Osteocyte (in vitro differentiated cells): Measurements from ENCODE around the gene KCTD12. TPM values are rescaled to one million over a fixed set of nuclear protein-coding genes. Genes with fewer than 3 reads are reported as not detected.

ENCODE experiments used
- DNase-seq: peaks from one replicate; pipeline ENCODE4 v3.0.0; 2021; ENCODE audit warnings: mixed read lengths; ENCODE audit not compliant: unreplicated experiment; ENCODE audit errors: extremely low spot score
- H3K27ac Mint-ChIP-seq: one replicate; pipeline ENCODE4 v1.8.0; 2021; ENCODE audit warnings: mild to moderate bottlenecking, mixed read lengths; ENCODE audit not compliant: unreplicated experiment
- H3K27me3 Mint-ChIP-seq: one replicate; pipeline ENCODE4 v1.8.0; 2021; ENCODE audit warnings: mixed read lengths; ENCODE audit not compliant: unreplicated experiment
- H3K36me3 Mint-ChIP-seq: one replicate; pipeline ENCODE4 v1.8.0; 2021; ENCODE audit warnings: mixed read lengths; ENCODE audit not compliant: unreplicated experiment
- H3K4me1 Mint-ChIP-seq: one replicate; pipeline ENCODE4 v1.8.0; 2021; ENCODE audit warnings: mixed read lengths; ENCODE audit not compliant: unreplicated experiment
- H3K4me3 Mint-ChIP-seq: one replicate; pipeline ENCODE4 v1.8.0; 2021; ENCODE audit warnings: mild to moderate bottlenecking, moderate library complexity, mixed read lengths; ENCODE audit not compliant: unreplicated experiment
- H3K9me3 Mint-ChIP-seq: one replicate; pipeline ENCODE4 v1.8.0; 2021; ENCODE audit warnings: mixed read lengths; ENCODE audit not compliant: unreplicated experiment
- CTCF ChIP-seq: fragments of 200-600 bp; sonication (generic); IDR thresholded peaks from 2 replicates; pipeline ENCODE4 v1.5.0; 2021; ENCODE audit warnings: antibody characterized with exemption, mild to moderate bottlenecking, moderate library complexity
- total RNA-seq: library from RNA; stranded (reverse); gene quantifications from 2 replicates; pipeline ENCODE4 v1.2.1, GENCODE V29; 2021

The KCTD12 gene
- total RNA-seq, 1 donor from 2014 or later, result 36.3 TPM

DNA sequence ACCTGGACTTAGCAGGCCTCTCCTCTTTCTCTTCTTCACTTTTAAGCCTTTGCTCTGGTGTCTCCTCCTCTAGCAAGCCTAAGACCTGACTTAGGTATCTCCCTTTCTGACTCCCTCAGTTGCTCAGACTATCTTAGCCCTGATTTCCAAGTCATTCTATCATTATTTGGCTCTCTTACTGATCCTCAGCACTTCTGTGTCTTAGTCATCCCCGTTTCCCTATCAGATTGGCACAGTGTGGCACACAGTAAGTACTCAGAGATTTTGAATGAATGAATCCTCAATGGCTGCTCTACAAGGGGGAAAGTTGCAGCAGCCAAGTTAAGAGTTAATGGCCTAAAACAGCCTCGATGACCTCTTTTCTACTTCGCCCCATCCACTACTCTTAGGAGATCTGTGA, 8.2 kb downstream of the KCTD12 start:
- Mint-ChIP-seq H3K4me1 (peaks cover 5% of the 10 kb centered on the region), H3K36me3 (peaks cover 3% of the 10 kb centered on the region), H3K27me3 (peaks cover 45% of the 10 kb centered on the region), H3K4me3 (no peak overlapping the region), H3K27ac (no peak overlapping the region), H3K9me3 (no peaks in the 10 kb centered on the region)
- DNase-seq, result no peak
- no peak for TF ChIP-seq CTCF

DNA sequence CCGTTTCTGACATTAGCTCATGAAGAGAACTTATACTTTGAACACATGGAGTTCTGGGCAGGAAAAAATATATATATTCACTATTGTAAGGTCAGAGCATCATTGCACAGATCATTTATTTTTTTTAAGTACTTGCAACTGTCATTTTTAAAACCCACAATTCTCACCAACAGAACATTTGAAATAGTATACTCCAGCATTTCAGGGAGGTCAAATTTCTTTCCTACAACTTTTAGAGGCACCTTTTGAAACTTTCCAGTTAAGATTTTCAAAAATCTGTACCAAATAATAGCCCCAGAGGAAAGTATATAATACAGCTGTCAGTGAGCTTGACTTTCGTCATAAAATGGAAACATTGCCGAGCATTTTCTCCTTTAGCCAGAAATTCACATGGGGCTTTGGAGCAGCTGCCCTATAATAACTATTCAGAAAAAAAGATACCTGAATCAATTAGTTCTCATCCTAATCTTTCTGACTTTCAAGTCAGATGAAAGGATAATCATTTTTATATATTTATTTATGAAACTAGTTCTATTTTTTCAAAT, 10.9 kb downstream of the KCTD12 start:
- peaks cover 5% of the 10 kb centered on the region for H3K4me1 Mint-ChIP-seq
- H3K27ac Mint-ChIP-seq, result peak overlapping the region; percentile 42
- TF ChIP-seq CTCF, result no peak
- H3K4me3 Mint-ChIP-seq, result no peak overlapping the region
- DNase-seq, result no peak
- H3K36me3 Mint-ChIP-seq, result no peaks in the 10 kb centered on the region
- H3K27me3 Mint-ChIP-seq, result peaks cover 36% of the 10 kb centered on the region
- no peaks in the 10 kb centered on the region for H3K9me3 Mint-ChIP-seq

GRCh38 chr13:76874479-76874878, 11.7 kb downstream of the KCTD12 start:
- TF ChIP-seq CTCF, result no peak

GRCh38 chr13:76873445-76873844, 12.8 kb downstream of the KCTD12 start:
- Mint-ChIP-seq H3K27ac (no peak overlapping the region), H3K27me3 (peaks cover 36% of the 10 kb centered on the region), H3K9me3 (no peaks in the 10 kb centered on the region), H3K4me1 (peaks cover 5% of the 10 kb centered on the region), H3K36me3 (no peaks in the 10 kb centered on the region), H3K4me3 (no peak overlapping the region)
- DNase-seq, result no peak
- no peak for TF ChIP-seq CTCF

More at GRCh38 chr13:76874479-76874878, 11.7 kb downstream of the KCTD12 start:
- Mint-ChIP-seq H3K36me3 (no peaks in the 10 kb centered on the region), H3K27me3 (peaks cover 36% of the 10 kb centered on the region), H3K9me3 (no peaks in the 10 kb centered on the region), H3K4me3 (no peak overlapping the region), H3K4me1 (peaks cover 5% of the 10 kb centered on the region), H3K27ac (no peak overlapping the region)
- DNase-seq, result no peak

GRCh38 chr13:76872675-76873074, 13.5 kb downstream of the KCTD12 start:
- TF ChIP-seq CTCF, result no peak
- Mint-ChIP-seq H3K9me3 (no peaks in the 10 kb centered on the region), H3K27me3 (peaks cover 33% of the 10 kb centered on the region), H3K4me1 (peaks cover 5% of the 10 kb centered on the region), H3K36me3 (no peaks in the 10 kb centered on the region), H3K27ac (no peak overlapping the region), H3K4me3 (no peak overlapping the region)
- DNase-seq, result no peak
